PC-9 (cell line): ENCODE measurements around the gene FAM184A. TPM values are rescaled to one million over a fixed set of nuclear protein-coding genes. Genes with fewer than 3 reads are reported as not detected.

Experiments
- BruUV-seq: library from RNA; stranded (reverse); fragments of 400-500 nt; replicated peaks from 2 replicates; lab custom pipeline; 2021; lab: Mats Ljungman, UMichigan
- CTCF ChIA-PET: fragments of 300-600 bp; sonication (Branson Sonifier 250); formaldehyde crosslinking; loops from one replicate; lab custom pipeline; 2022; ENCODE audit warnings: antibody characterized with exemption; lab: Charles Lee
- POLR2A ChIA-PET: fragments of 300-600 bp; sonication (Branson Sonifier 250); formaldehyde crosslinking; loops from one replicate; lab custom pipeline; 2022; ENCODE audit warnings: antibody characterized with exemption; ENCODE audit not compliant: unreplicated experiment; lab: Charles Lee
- DNase-seq, 2 experiments: peaks; one replicate each; pipeline versions ENCODE4 v3.0.0 to v3.0.0-alpha.2; 2015 to 2022; ENCODE audit warnings: mixed read lengths in 1 of 2
- H2AFZ ChIP-seq: fragments of 200-600 bp; sonication (generic); 2 replicates; pipeline ENCODE4 v1.8.1; 2017; ENCODE audit warnings: antibody characterized with exemption
- H3F3A ChIP-seq: fragments of 200-600 bp; sonication (generic); 2 replicates; pipeline ENCODE4 v1.8.1; 2017; ENCODE audit warnings: antibody characterized with exemption, mild to moderate bottlenecking, low read depth; ENCODE audit not compliant: insufficient read depth
- H3K27ac ChIP-seq: fragments of 200-600 bp; sonication (generic); 2 replicates; pipeline ENCODE4 v1.6.1; 2016; ENCODE audit warnings: mixed run types
- H3K27me3 ChIP-seq: fragments of 200-600 bp; sonication (generic); 2 replicates; pipeline ENCODE4 v1.6.1; 2016; ENCODE audit warnings: low read depth, mixed run types; ENCODE audit not compliant: insufficient read depth
- H3K36me3 ChIP-seq: fragments of 200-600 bp; sonication (generic); 2 replicates; pipeline ENCODE4 v1.6.1; 2016; ENCODE audit warnings: low read depth, mixed run types
- H3K4me1 ChIP-seq: fragments of 200-600 bp; sonication (generic); replicated peaks from 2 replicates; pipeline ENCODE4 v1.6.1; 2016; ENCODE audit warnings: mixed run types; ENCODE audit not compliant: insufficient read depth
- H3K4me2 ChIP-seq: fragments of 200-600 bp; sonication (generic); 2 replicates; pipeline ENCODE4 v1.6.1; 2017; ENCODE audit warnings: mixed run types
- H3K4me3 ChIP-seq: fragments of 200-600 bp; sonication (generic); 2 replicates; pipeline ENCODE4 v1.6.1; 2016; ENCODE audit warnings: mixed run types
- H3K79me2 ChIP-seq: fragments of 200-600 bp; sonication (generic); 2 replicates; pipeline ENCODE4 v1.6.1; 2017; ENCODE audit warnings: low read depth, mixed run types
- H3K9me2 ChIP-seq: fragments of 200-600 bp; sonication (generic); 2 replicates; pipeline ENCODE4 v1.8.1; 2017; ENCODE audit warnings: mild to moderate bottlenecking; ENCODE audit not compliant: insufficient read depth
- H3K9me3 ChIP-seq: fragments of 200-600 bp; sonication (generic); 2 replicates; pipeline ENCODE4 v1.8.1; 2016; ENCODE audit warnings: low read depth; ENCODE audit not compliant: insufficient read depth
- H4K20me1 ChIP-seq: fragments of 200-600 bp; sonication (generic); 2 replicates; pipeline ENCODE4 v1.8.1; 2017; ENCODE audit not compliant: insufficient read depth
- EZH2 ChIP-seq: fragments of 200-600 bp; sonication (generic); IDR thresholded peaks from 2 replicates; pipeline ENCODE4 v1.8.0; 2017; ENCODE audit warnings: antibody characterized with exemption, low read depth
- intact Hi-C: fragments of 100-400 bp; cut with micrococcal nuclease; formaldehyde crosslinking; loops from one replicate; pipeline ENCODE4 v1.10.0; 2022; ENCODE audit not compliant: unreplicated experiment
- total RNA-seq: library from RNA; stranded (reverse); gene quantifications from 2 replicates; pipeline ENCODE4 v1.2.3, GENCODE V29; 2021
- TF ChIP-seq, protein P1 (sequence below): fragments of 200-600 bp; sonication (generic); conservative IDR thresholded peaks from 2 replicates; pipeline ENCODE4 v1.6.1; 2017; ENCODE audit warnings: mixed run types, antibody characterized with exemption, mild to moderate bottlenecking, moderate library complexity

Gene FAM184A
- total RNA-seq, 1 experiment from 2014 or later = 0.85 TPM

DNA sequence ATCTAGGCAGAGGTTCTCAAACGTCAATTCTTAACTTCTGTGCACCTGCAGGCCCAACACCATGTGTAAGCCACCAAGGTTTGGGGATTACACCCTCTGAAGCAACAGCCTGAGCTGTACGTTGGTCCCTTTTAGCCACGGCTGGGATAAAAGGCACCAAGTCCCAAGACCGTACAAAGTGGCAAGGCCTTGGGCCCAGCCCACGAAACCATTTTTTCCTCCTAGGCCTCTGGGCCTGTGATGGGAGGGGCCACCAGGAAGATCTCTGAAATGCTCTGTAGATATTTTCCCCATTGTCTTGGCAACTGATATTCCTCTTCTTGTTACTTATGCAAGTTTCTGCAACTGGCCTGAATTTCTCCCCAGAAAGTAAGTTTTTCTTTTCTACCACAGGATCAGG is 4.5 kb upstream of the FAM184A start:
- no peaks in the 10 kb centered on the region for H4K20me1 ChIP-seq
- BruUV-seq = no TSS peak
- ChIA-PET CTCF (no interaction called here), POLR2A (no interaction called here)
- H3K9me2 ChIP-seq = no peaks in the 10 kb centered on the region
- peaks cover 12% of the 10 kb centered on the region; the same call in 1 of the 2 replicates for H3K9me3 ChIP-seq
- no peaks in the 10 kb centered on the region for H3K36me3 ChIP-seq
- peaks cover 13% of the 10 kb centered on the region for H3K4me1 ChIP-seq
- H2AFZ ChIP-seq = no peak overlapping the region
- intact Hi-C loops = no loop called here
- DNase-seq = no peak
- no peak overlapping the region for H3K4me3 ChIP-seq
- no peak overlapping the region for H3K4me2 ChIP-seq
- no peaks in the 10 kb centered on the region for H3K27me3 ChIP-seq
- no peak for TF ChIP-seq EZH2
- TF ChIP-seq, protein P1, sequence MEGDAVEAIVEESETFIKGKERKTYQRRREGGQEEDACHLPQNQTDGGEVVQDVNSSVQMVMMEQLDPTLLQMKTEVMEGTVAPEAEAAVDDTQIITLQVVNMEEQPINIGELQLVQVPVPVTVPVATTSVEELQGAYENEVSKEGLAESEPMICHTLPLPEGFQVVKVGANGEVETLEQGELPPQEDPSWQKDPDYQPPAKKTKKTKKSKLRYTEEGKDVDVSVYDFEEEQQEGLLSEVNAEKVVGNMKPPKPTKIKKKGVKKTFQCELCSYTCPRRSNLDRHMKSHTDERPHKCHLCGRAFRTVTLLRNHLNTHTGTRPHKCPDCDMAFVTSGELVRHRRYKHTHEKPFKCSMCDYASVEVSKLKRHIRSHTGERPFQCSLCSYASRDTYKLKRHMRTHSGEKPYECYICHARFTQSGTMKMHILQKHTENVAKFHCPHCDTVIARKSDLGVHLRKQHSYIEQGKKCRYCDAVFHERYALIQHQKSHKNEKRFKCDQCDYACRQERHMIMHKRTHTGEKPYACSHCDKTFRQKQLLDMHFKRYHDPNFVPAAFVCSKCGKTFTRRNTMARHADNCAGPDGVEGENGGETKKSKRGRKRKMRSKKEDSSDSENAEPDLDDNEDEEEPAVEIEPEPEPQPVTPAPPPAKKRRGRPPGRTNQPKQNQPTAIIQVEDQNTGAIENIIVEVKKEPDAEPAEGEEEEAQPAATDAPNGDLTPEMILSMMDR = no peak
- no peaks in the 10 kb centered on the region for H3K79me2 ChIP-seq
- H3F3A ChIP-seq = peaks cover under 1% of the 10 kb centered on the region; the same call in 1 of the 2 replicates
- H3K27ac ChIP-seq = no peak overlapping the region

DNA sequence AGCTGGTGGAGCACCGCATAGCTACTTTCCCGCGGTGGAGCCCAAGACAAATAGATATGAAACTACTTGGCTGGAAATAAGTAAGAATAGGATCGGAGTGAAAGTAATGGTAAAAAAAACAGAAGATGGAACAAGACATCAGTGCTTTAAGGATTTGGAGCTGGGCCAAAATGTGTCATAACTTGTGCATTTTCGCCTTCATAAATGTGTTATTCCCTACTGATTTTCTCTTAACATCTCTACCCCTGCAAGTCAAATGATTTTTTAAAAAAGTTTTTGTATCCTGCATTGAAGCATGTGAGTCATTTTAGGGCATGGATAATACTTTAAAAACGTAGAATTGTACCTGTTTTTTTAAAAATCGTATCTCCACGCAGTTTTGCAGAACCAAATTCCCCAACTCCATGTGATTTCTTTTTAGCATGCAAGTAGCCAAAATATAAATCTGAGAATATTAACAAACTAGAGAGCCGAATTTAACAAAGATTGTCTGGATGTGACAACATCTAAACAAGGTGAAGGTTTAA is 882 bp upstream of the FAM184A start:
- intact Hi-C loops = no loop called here
- CTCF ChIA-PET = no interaction called here

DNA sequence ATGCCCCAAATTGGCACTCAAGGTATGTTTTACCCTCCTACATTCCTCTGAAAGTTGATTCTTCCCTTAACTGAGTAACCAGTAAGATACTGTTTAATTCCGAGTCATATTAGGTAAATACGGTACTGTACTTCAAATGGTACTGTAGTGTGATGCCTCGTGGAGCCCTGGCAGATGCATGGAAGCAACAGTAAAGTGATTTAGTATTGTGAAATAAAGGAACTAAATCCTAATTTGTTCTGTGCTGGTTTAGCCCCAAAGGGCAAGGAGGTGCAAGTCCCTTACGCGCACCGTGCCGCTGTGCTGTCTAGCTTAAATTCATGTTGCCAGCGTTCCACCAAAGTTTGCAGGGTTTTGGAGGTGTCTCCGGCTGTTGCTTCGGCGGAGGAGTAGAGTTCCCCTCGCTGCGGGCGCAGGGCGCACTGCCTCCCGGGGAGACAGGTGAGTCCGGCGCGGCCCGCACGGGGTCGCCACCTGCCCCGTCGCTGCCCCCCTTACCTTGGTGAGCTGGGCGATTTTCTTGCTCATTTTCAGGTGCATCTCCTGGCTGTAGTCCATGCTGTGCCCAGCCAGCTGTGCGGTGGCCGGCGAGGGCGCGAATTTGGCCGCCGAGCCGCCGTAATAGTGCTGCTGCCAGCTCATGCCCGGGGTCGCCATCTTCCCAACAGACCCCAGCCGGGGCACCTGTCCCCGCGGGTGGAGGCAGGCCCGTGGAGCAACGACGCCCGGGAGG is 655 bp downstream of the FAM184A start:
- H3K27me3 ChIP-seq = no peaks in the 10 kb centered on the region
- H3K9me2 ChIP-seq = no peaks in the 10 kb centered on the region
- no peak for TF ChIP-seq EZH2
- TF ChIP-seq, protein P1 = peak; percentile 44; the same call in 1 of the 2 replicates
- ChIA-PET CTCF (no interaction called here), POLR2A (interaction anchor here (0.7 kb wide), 1 partner anchor 466 kb away, joined by 4 read pairs; no protein-coding TSS in a partner anchor)
- peak overlapping the region; percentile 91 for H3K4me2 ChIP-seq
- H3K27ac ChIP-seq = no peak overlapping the region
- no peaks in the 10 kb centered on the region for H4K20me1 ChIP-seq
- H2AFZ ChIP-seq = peak overlapping the region; percentile 89
- intact Hi-C loops = no loop called here
- BruUV-seq = no TSS peak
- H3K4me1 ChIP-seq = peaks cover 22% of the 10 kb centered on the region
- peaks cover 4% of the 10 kb centered on the region; the same call in 1 of the 2 replicates for H3K9me3 ChIP-seq
- H3K4me3 ChIP-seq = peak overlapping the region; percentile 65
- H3F3A ChIP-seq = peaks cover 11% of the 10 kb centered on the region
- H3K79me2 ChIP-seq = no peaks in the 10 kb centered on the region
- no peaks in the 10 kb centered on the region for H3K36me3 ChIP-seq
- DNase-seq = peak; percentile 29 to 84

More for the DNA sequence above, 882 bp upstream of the FAM184A start:
- no peaks in the 10 kb centered on the region for H4K20me1 ChIP-seq
- peak in 1 of 2 experiments; percentile 43 for DNase-seq
- no peaks in the 10 kb centered on the region for H3K9me2 ChIP-seq
- peaks cover 11% of the 10 kb centered on the region for H3F3A ChIP-seq
- no peaks in the 10 kb centered on the region for H3K36me3 ChIP-seq
- no peaks in the 10 kb centered on the region for H3K79me2 ChIP-seq
- H3K4me2 ChIP-seq = peak overlapping the region; percentile 91
- no peaks in the 10 kb centered on the region for H3K27me3 ChIP-seq
- POLR2A ChIA-PET = no interaction called here
- peaks cover 22% of the 10 kb centered on the region for H3K4me1 ChIP-seq
- peak overlapping the region; percentile 65 for H3K4me3 ChIP-seq
- BruUV-seq = no TSS peak
- H2AFZ ChIP-seq = peak overlapping the region; percentile 89
- H3K9me3 ChIP-seq = peaks cover 12% of the 10 kb centered on the region; the same call in 1 of the 2 replicates
- H3K27ac ChIP-seq = no peak overlapping the region
- TF ChIP-seq, protein P1 = no peak
- TF ChIP-seq EZH2 = no peak
